Esophagus (tissue), 2 donors: ENCODE results near the gene HYOU1. TPM values are rescaled to one million over a fixed set of nuclear protein-coding genes. Genes with fewer than 3 reads are reported as not detected.
"Not testable (repeated sequence)": the region's sequence is repeated elsewhere in the genome, so short reads cannot be mapped to it uniquely, and the experiment has no call there.

Source experiments
- H3K27ac ChIP-seq, 2 donors: one replicate each; pipeline ENCODE4 v1.5.1; 2013; ENCODE audit warnings: low read depth in 2 of 2, mild to moderate bottlenecking in 2 of 2, inconsistent platforms in 1 of 2, low read length in 1 of 2, moderate library complexity in 1 of 2
- H3K27me3 ChIP-seq, 2 donors: one replicate each; pipeline ENCODE4 v1.6.1; 2013; ENCODE audit warnings: low read length in 2 of 2, control low read depth in 1 of 2, mild to moderate bottlenecking in 1 of 2; ENCODE audit not compliant: insufficient read depth in 2 of 2, control insufficient read depth in 1 of 2
- H3K36me3 ChIP-seq, 2 donors: one replicate each; pipeline ENCODE4 v1.6.1; 2013; ENCODE audit warnings: low read length in 1 of 2; ENCODE audit not compliant: control insufficient read depth in 2 of 2, insufficient read depth in 2 of 2
- H3K4me1 ChIP-seq, 2 donors: one replicate each; pipeline ENCODE4 v1.6.1; 2013; ENCODE audit warnings: low read length in 1 of 2; ENCODE audit not compliant: control insufficient read depth in 2 of 2, insufficient read depth in 2 of 2
- H3K4me3 ChIP-seq, 2 donors: one replicate each; pipeline ENCODE4 v1.5.1; 2013; ENCODE audit warnings: low read length in 2 of 2, mild to moderate bottlenecking in 2 of 2, low read depth in 1 of 2, moderate library complexity in 1 of 2
- H3K9me3 ChIP-seq, 2 donors: one replicate each; pipeline ENCODE4 v1.6.1; 2013; ENCODE audit warnings: mild to moderate bottlenecking in 2 of 2, low read depth in 1 of 2, low read length in 1 of 2, moderate library complexity in 1 of 2; ENCODE audit not compliant: control insufficient read depth in 2 of 2, insufficient read depth in 1 of 2
- WGBS, 2 donors: extraction: QIAGEN DNeasy Blood & Tissue Kit; methylation state at CpG; one replicate each; pipeline ENCODE4 v1.1.7; 2013; 5-methylcytosine and 5-hydroxymethylcytosine counted together
- polyA plus RNA-seq, 2 donors: library from polyadenylated mRNA; stranded (reverse); fragments of 200-250 nt; gene quantifications; one replicate each; pipeline ENCODE4 v1.2.3, GENCODE V29; 2013
- donor health status: healthy with polysubstance abuse.
- donor health status: Bipolar disorder and iron deficiency.

The HYOU1 gene
- polyA plus RNA-seq, 2 donors = 32.9 to 39.1 TPM

DNA sequence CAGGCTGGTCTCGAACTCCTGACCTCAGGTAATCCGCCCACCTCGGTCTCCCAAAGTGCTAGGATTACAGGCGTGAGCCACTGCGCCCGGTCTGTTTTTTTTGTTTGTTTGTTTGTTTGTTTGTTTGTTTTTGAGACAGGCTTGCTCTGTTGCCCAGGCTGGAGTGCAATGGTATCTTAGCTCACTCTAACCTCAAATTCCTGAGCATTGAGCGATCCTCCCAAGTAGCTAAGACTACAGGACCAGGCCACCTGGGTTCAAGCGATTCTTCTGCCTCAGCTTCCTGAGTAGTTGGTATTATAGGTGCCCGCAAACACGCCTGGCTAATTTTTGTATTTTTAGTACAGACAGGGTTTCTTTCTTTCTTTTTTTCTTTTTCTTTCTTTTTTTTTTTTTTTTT lies 23.6 kb downstream of the HYOU1 start:
- H3K4me1 ChIP-seq = peaks cover 4 to 14% of the 10 kb centered on the region in 2 donors
- H3K27ac ChIP-seq, H3K4me3 ChIP-seq, H3K9me3 ChIP-seq, H3K27me3 ChIP-seq, H3K36me3 ChIP-seq: not testable (repeated sequence)
- WGBS, 2 donors = 84 to 87% methylated on average over 10 of the region's 10 CpGs

DNA sequence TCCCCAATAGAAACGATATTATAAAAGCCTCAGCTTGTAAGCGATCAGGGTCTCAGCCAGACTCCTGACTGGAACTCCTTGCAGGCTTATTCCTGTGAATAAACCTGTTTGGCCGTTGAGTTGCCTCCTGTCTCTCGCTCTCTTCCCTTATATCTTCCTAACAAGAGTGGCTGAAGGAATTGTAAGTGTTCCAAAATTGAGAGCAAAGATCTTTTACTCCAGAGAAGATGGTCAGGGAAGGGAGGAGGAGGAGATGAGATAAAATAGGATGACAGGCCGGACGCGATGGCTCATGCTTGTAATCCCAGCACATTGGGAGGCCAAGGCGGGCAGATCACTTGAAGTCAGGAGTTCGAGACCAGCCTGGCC lies 25.1 kb downstream of the HYOU1 start:
- H3K36me3 ChIP-seq = peaks cover 0 to 3% of the 10 kb centered on the region in 2 donors
- peaks cover 4 to 14% of the 10 kb centered on the region in 2 donors for H3K4me1 ChIP-seq
- no peak overlapping the region for H3K27ac ChIP-seq
- no peak overlapping the region for H3K4me3 ChIP-seq
- no peaks in the 10 kb centered on the region for H3K27me3 ChIP-seq
- H3K9me3 ChIP-seq = no peaks in the 10 kb centered on the region
- 77 to 90% methylated on average over 9 of the region's 9 CpGs for WGBS, 2 donors

DNA sequence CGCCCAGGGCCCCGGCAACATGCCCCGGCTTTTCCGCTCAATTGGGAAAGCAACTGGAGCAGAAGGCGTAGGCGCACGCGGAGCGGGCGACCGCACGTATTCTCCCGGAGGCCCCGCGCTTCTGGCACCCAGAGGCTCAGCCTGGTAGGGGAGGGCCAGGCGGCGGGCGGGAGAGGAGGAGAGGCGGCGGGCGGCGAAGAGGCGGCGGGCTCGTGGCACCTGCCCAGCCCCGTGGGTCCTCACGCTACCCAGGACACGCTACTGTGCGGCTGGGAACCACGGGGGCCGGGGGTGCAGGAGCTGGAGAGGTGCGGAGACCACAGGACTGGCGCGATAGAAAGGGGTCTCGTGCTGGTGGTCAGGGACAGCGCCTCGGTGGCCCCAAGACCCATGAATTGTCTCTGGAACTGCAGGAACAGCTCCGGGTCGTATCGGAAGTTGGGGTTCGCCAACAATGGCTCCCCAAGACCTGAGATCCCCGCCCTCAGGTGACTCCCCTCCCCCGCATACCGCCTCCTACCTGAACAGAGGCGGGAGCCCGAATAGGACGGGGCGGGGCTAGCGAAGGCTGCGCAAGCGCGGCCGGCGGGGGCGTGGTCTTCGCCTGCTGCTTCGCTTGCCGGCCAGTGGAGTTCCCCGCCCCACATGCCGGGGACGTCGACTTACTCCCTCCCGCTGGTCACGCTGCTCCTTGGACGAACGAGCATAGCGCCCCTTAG lies 26.5 kb downstream of the HYOU1 start, which contains the start of gene SLC37A4:
SLC37A4 (minus strand) TSS at position 549 of the 719 bp plus-strand sequence.
- 0 to 1% methylated on average over 66 to 67 of the region's 67 CpGs for WGBS, 2 donors
- H3K4me3 ChIP-seq = peak within 1 kb of the TSS; percentile 57 to 82
- H3K4me1 ChIP-seq = peaks cover 4 to 14% of the 10 kb centered on the region in 2 donors
- no peaks in the 10 kb centered on the region for H3K9me3 ChIP-seq
- peaks cover 3 to 7% of the 10 kb centered on the region in 2 donors for H3K36me3 ChIP-seq
- no peaks in the 10 kb centered on the region for H3K27me3 ChIP-seq
- peak within 1 kb of the TSS; percentile 79 to 92 for H3K27ac ChIP-seq

DNA sequence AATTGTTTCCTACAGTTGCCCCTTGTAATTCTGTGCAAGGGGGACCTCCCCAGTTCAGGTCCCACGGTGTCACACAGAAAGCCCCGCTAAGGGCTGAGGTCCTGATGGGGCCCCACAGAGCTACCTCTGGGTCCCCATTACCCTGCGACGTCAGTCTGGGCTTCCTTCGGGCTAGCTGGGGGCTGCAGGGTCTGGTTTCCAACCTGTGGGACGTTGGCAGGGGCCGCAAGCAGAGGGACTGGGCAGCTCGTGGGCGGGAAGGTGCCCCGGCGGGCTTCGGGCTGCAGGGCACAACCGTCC lies 27.0 kb downstream of the HYOU1 start:
- Histone ChIP-seq H3K36me3 (peaks cover 5 to 7% of the 10 kb centered on the region in 2 donors), H3K4me3 (peak overlapping the region; percentile 57 to 82), H3K4me1 (peaks cover 4 to 14% of the 10 kb centered on the region in 2 donors), H3K27ac (peak overlapping the region; percentile 53 to 92), H3K27me3 (no peaks in the 10 kb centered on the region), H3K9me3 (no peaks in the 10 kb centered on the region)
- WGBS, 2 donors = 3 to 6% methylated on average over 13 of the region's 13 CpGs

DNA sequence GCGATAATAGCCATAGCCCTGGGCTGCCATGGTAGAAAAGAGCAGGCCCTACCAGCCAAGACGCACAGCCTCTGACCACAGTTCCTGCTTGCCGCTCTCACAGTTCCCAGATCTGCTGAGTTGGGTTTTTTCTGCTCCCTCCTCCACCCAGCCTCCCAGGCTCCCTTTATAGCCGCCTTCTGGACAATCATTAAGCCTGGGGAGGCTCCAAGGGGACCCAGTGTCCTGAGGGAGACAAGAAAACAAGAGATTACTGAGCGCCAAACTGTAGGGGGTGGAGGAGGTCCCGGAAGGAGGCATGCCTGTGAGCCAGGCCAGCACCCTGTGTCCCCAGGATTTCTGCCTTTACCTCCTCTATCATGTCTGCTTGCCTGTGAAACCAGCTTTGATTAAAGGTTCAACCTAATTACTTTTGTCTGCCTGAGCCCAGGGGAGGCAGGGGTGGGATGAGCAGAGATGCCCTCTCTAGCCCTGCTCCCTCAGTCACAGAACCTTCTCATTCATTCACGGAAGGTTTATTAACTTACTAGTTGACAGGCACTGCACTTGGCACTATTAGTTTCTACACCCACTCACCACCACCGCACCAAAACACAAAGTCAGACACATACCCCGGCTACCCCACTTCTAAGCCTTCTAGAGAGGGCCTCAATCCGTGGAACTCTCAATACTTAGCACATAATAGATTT lies 27.5 kb downstream of the HYOU1 start:
- H3K4me1 ChIP-seq = peaks cover 4 to 14% of the 10 kb centered on the region in 2 donors
- H3K4me3 ChIP-seq = peak overlapping the region; percentile 57 to 82

DNA sequence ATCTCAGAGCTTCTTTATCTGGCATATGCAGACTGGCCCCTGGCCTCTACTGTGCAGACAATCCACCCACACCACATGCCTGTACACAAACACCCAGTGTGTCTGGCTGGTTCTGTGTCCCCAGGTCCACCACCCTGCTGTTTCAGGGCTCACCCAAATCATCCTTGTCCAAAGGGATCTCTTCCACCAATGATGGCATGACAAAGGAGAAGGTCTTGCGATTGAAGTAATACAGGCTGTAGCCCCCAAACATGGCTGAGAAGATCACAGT lies 28.0 kb downstream of the HYOU1 start:
- H3K4me3 ChIP-seq = no peak overlapping the region

More for the DNA sequence above, 27.5 kb downstream of the HYOU1 start:
- H3K9me3 ChIP-seq = no peaks in the 10 kb centered on the region
- peaks cover 5 to 11% of the 10 kb centered on the region in 2 donors for H3K36me3 ChIP-seq
- H3K27me3 ChIP-seq = no peaks in the 10 kb centered on the region
- 33 to 54% methylated on average over 10 of the region's 10 CpGs for WGBS, 2 donors
- H3K27ac ChIP-seq = peak overlapping the region; percentile 42 to 92

DNA sequence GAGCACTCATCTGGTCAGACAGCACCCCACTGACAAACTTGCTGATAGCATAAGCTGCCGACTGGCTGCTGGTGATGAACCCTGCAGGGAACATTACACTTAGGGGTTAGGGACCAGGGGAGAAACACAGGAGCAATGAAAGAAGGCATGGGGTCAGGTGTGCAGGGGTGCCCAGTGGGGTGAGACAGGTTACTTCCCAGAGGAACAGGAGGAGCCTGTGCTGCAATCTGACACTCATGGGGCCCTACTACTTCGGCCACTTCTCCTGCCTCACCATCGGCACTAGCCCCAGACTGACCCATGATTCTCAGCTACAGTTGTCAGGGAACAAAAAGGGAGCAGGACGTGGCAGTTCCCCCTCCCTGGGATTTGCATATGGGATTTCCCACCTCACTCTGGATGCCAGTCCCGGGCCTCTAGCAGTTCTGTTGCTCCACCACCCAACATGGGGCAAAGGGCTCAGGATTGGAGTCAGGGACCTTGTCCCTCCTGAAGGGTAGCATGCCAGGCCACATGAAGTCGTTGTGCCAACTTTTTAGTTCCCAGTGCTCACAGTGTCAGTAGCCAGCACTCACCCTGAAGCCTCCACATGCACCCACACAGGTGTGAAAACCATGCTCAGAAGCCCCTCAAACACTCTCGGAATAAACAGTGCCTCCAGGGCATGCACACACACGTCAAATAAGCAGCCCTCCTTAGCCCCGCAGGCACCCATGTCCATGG lies 28.5 kb downstream of the HYOU1 start:
- peaks cover 5 to 14% of the 10 kb centered on the region in 2 donors for H3K36me3 ChIP-seq
- 63 to 79% methylated on average over 9 of the region's 9 CpGs for WGBS, 2 donors
- no peak overlapping the region for H3K27ac ChIP-seq
- H3K4me3 ChIP-seq = no peak overlapping the region
- H3K9me3 ChIP-seq = no peaks in the 10 kb centered on the region
- H3K4me1 ChIP-seq = peaks cover 4 to 14% of the 10 kb centered on the region in 2 donors
- no peaks in the 10 kb centered on the region for H3K27me3 ChIP-seq

More for the DNA sequence above, 28.0 kb downstream of the HYOU1 start:
- no peaks in the 10 kb centered on the region for H3K27me3 ChIP-seq
- H3K27ac ChIP-seq = no peak overlapping the region
- no peaks in the 10 kb centered on the region for H3K9me3 ChIP-seq
- peaks cover 5 to 14% of the 10 kb centered on the region in 2 donors for H3K36me3 ChIP-seq
- H3K4me1 ChIP-seq = peaks cover 4 to 14% of the 10 kb centered on the region in 2 donors
- 67 to 90% methylated on average over 1 of the region's 1 CpG for WGBS, 2 donors

DNA sequence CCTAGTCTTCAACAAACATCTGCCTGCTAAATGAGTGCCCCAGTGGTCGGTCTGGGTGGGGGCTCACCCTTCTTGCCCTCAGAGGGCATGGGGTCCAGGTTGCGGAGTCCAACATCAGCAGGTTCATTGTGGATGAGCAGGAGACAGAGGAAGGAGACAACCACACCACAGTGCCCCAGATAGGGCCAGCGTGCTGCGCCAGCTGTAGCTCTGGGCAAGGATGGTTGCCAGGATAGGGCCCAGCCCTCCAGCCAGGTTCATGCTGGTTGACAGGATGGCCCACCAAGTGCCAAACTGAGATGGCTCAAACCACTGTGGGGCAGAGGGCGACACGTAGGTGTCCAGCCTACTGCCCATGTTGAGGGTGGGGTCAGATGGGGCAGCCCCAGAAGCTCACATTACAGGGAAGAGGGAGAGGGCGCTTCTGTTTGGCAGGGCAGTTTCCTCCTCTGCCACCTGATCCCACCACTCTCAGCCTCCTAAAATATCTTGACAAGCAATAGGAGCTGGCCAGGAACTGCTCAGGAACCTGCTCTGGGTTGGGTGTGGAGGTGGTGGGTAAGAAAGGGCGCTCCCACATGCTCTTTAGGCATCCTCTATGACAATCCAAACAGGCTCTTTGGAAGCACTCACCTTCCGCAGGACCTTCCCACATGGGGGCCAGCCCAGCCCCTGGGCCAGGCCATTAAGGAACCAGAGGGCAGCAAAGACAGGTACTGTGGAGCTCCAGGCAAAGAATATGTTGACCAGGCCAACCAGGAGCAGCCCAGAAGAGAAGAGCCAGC lies 29.3 kb downstream of the HYOU1 start:
- no peaks in the 10 kb centered on the region for H3K9me3 ChIP-seq
- peaks cover 4 to 14% of the 10 kb centered on the region in 2 donors for H3K4me1 ChIP-seq
- no peak overlapping the region for H3K27ac ChIP-seq
- no peaks in the 10 kb centered on the region for H3K27me3 ChIP-seq
- 92 to 94% methylated on average over 9 of the region's 9 CpGs for WGBS, 2 donors
- peaks cover 5 to 18% of the 10 kb centered on the region in 2 donors for H3K36me3 ChIP-seq
- H3K4me3 ChIP-seq = no peak overlapping the region

DNA sequence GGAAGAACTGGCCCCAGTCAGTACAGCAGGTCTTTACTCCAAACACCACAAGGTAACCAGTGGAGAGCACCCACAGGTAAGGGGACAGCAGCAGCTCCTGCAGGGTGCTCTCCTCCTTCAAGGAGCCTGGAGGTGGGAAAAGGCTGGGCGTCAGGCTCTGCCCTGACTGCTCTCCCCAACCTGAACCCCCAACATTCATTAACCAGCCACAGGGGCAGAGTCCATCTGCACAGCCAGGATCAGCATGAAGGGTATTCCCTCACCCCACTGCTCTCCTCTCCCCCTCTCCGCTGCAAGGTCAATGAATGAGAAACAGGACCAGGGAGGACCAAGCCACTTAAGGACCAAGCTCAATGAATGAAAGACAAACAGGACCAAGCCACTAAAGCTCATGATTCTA lies 30.0 kb downstream of the HYOU1 start:
- H3K36me3 ChIP-seq = peaks cover 5 to 18% of the 10 kb centered on the region in 2 donors
- no peaks in the 10 kb centered on the region for H3K9me3 ChIP-seq
- H3K4me1 ChIP-seq = peaks cover 4 to 14% of the 10 kb centered on the region in 2 donors
- H3K4me3 ChIP-seq = no peak overlapping the region
- H3K27ac ChIP-seq = no peak overlapping the region
- no peaks in the 10 kb centered on the region for H3K27me3 ChIP-seq
- 95 to 96% methylated on average over 2 of the region's 2 CpGs for WGBS, 2 donors
